Hepatocyte (in vitro differentiated cells): ENCODE results near the gene RPS23.

Experiments
- EZH2phosphoT487 ChIP-seq: fragments of 200-600 bp; sonication (generic); IDR thresholded peaks from one replicate; pipeline ENCODE4 v1.6.1; 2018; ENCODE audit warnings: antibody characterized with exemption, mild to moderate bottlenecking, low read depth, moderate library complexity; ENCODE audit not compliant: unreplicated experiment, severe bottlenecking
- TF ChIP-seq, protein P1 (sequence below): fragments of 200-600 bp; sonication (generic); IDR thresholded peaks from 2 replicates; pipeline ENCODE4 v1.5.1; 2016; ENCODE audit warnings: antibody characterized with exemption, mild to moderate bottlenecking; ENCODE audit not compliant: poor library complexity

DNA sequence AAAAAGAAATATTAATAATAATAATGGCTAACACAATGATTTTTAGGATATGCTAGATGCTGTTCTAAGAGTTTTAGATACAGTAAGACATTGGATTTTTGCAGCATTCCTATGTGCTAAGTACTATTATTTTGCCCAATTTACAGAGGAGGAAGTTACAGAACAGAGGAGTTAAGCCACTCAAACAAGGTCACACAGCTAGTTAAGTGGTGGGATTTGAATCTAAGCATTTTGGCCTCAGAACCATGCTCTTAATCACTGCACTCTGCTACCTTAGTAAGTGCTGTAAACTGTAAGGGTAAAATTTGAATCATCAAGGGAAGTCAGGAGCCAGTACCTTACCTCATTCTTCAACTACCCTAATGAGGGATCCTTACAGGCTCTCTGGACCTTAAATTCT, 25.4 kb downstream of the RPS23 start:
- TF ChIP-seq, protein P1, sequence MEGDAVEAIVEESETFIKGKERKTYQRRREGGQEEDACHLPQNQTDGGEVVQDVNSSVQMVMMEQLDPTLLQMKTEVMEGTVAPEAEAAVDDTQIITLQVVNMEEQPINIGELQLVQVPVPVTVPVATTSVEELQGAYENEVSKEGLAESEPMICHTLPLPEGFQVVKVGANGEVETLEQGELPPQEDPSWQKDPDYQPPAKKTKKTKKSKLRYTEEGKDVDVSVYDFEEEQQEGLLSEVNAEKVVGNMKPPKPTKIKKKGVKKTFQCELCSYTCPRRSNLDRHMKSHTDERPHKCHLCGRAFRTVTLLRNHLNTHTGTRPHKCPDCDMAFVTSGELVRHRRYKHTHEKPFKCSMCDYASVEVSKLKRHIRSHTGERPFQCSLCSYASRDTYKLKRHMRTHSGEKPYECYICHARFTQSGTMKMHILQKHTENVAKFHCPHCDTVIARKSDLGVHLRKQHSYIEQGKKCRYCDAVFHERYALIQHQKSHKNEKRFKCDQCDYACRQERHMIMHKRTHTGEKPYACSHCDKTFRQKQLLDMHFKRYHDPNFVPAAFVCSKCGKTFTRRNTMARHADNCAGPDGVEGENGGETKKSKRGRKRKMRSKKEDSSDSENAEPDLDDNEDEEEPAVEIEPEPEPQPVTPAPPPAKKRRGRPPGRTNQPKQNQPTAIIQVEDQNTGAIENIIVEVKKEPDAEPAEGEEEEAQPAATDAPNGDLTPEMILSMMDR: no peak
- no peak for TF ChIP-seq EZH2phosphoT487
